ENCODE measurements around the gene ERCC1.

ERCC1 gene

DNA sequence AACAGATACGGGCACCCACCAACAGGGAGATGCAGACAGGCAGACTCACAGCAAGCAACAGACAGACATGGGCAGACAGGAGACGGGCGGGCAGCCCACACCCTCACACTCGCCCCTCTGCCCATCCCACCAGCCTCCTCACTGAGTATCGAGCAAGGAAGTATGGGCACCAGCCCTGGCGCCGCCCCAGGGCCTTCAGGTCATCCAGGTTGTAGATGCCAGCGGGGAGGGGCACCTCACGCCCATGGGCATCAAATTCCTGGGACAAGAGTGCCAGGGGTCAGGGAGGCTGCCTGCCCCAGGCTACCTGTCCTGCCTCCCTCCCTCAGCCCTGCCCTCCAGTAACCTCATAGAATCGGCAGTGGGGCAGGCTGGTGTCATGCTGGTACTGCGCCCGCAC is 59.0 kb downstream of the ERCC1 start:
- DNase-seq (ENCODE audit: low read depth, low spot score) = no peak

DNA sequence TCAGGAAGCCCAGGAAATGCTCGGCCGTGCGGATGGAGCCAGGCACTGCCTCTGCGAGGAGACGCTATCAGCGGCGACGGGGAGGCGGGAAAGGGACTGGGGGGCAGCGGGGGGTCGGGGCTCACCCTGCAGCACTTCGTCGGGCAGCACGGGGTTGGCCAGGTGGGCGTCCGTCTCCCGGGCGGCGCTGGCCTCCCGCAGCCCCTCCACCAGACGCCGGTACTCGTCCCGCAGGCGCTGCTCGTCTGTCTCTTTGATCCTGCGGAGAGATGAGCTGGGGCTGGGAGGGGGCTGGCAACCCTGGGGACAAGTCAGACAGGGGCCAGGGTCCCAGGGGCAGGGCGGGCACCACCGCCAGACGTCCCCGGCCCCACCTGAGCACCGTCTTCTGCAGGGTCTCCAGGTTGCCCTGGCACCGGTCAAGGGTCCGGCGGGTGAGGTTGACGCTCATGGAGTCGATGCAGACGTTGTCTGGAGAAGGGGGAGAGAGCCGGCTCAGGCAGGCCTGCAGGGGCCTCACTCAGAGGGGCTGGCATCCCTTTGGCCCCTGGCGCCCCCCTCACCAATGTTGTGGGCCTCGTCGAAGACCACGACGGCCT is 59.8 kb downstream of the ERCC1 start:
- DNase-seq (ENCODE audit: low read depth, low spot score) = no peak

DNA sequence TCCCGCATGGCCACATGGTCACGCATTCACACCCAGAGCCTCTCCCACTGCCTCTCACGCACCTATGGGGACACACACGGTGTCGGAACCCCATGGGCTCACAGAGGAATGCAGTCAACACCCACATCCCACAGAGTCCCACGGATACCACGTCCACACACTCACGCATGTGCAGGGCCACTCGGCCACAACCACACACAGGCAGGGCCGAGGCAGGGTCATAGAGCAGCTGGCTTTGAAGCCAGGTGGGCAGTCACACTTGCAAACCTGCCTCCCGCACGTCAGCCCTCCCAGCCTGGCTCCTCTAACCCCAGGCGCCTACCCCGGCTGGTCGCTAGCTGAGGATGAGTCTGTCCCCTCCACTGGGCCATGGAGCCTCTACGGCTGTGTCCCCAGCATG is 61.4 kb downstream of the ERCC1 start:
- no peak for DNase-seq (ENCODE audit: low read depth, low spot score)

DNA sequence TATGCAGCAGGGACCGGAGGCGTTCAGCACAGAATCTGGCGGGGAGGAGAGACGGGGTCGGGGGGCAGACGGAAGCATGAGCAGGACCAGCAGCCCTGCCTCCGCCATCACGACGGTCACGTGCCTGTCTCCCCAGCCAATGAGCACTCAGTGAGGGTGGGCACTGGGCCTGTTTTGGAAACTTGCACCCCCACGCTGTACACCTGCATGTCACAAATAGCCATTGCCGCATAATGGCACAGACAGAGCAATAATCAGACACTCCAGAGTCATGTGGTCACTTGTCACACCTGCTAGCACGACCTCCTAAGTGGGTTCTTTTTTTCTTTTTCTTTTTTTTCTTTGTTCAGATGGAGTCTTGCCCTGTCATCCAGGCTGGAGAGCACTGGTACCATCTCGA is 62.1 kb downstream of the ERCC1 start:
- no peak for DNase-seq (ENCODE audit: low read depth, low spot score)

DNA sequence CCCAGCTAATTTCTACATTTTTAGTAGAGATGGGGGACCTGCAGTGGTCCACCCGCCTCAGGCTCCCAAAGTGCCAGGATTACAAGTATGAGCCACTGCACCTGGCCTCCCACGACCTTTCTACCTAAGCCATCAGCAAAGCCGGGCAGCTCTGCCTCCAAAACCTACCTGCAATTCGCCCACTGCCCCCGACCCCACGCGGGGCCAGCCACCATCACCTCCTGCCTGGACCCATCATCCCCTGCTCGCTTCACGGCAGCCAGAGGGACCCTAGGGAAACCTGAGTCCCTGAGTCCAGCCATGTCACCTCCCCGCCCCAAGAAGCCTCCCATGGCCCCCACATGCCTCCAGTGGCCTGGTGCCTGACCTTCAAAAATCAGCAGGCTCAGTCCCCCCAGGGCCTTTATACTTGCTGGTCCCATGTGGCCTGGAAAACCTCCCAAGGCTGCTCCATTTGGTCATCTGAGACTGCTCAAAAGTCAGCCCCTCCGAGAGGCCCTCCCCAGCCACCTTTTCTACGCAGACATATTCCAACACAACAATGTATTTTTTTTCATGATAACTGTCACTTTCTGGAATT is 65.4 kb downstream of the ERCC1 start:
- DNase-seq (ENCODE audit: low read depth, low spot score) = no peak

DNA sequence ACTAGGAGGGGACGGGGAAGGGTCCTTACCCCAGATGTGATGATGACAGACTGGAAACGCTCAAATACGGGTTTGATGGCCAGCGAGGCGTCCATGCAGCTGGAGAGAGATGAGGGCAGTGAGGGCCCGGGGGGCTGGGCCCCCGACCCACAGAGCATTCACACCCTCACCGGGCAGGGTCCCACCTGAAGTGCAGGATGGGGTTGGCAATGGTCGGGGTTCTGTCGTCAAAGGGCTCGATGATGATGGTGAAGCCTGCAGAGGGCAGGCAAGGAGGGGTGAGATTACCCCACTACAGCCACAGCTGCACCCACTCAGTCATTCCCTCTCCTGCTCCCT is 66.3 kb downstream of the ERCC1 start:
- no peak for DNase-seq (ENCODE audit: low read depth, low spot score)
